GM21786 (cell line): ENCODE measurements around the gene NONO.
"Not testable (repeated sequence)": the region's sequence is repeated elsewhere in the genome, so short reads cannot be mapped to it uniquely, and the experiment has no call there.

Experiments used
- ATAC-seq: cut with Tn5 transposase; IDR thresholded peaks from one replicate; pipeline ENCODE4 v1.9.1; 2021; ENCODE audit not compliant: unreplicated experiment

NONO gene

DNA sequence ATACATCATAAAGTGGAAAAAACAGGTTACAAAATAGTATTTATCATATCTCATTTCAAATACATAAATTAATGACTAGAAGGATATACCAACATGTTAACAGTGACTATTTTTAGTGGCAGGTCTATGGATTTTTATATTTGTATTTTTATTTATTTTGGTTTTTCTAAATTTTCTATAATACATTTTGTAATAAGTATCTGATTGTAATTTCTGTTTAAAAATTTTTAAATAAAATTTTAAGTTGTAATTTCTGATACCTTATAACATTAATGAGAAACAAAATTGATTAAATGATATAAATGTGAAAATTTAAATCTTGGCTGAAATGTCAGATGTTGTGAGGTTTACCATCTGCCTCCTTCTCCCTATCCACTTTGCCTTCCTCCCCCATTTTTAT is 2.5 kb downstream of the NONO start:
- ATAC-seq: no peak

DNA sequence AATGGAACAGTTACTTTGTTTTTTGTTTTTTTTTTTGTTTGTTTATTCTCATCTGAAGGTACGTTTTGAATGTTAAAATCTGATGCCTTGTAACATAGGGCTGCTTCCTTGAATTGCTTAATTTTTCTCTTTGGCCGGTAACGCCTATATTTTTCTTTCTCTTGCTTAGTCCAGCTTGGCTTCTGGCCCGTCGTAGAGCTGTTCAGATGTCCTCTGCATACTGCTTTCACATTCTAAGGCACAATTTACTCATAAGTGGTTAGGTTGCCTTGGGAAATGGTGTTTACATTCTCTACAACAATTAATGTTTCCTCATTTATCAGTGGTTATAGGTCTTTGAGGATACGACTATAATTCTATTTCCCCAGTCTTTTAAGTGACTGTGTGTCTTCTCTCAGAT is 7.9 kb downstream of the NONO start:
- ATAC-seq: no peak

DNA sequence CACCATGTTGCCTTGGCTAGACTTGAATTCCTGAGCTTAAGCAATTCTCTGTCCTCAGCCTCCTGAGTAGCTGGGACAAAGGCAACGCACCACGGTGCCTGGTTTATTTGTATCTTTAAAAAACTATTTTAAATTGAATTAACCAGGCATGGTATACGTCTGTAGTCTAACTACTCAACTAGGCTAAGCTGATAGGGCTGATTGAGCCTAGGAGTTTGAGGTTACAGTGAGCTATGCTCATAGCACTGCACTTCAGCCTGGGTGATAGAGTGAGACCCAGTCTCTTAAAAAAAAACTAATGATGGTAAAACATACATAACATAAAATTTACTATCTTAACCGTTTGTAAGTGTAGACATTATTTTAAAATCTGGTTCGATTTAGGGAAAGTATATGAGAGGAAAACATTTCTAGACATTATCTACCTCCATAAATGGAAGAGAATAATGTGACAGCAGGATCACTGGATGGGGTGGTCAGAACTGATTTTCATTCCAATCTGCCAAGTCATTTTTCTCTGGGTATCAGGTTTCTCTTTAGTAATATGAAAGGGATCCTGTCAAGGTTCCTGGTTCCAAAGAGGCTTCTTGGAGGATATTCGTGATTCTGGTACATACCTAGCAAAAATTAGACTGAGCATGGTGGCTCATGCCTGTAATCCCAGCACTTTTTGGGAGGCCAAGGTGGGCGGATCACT is 9.4 kb downstream of the NONO start:
- no peak for ATAC-seq

DNA sequence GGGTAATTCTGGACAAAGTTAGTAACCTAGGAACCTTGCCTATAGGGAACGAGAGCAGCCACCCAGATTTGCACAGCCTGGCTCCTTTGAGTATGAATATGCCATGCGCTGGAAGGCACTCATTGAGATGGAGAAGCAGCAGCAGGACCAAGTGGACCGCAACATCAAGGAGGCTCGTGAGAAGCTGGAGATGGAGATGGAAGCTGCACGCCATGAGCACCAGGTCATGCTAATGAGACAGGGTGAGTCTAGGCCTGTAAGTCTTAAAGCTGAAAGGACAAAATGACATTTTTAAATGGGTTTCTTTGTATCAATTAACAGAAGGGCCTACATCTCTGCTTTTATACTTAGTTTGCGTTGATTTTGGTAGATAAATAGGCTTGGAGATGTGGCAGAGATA is 13.4 kb downstream of the NONO start:
- ATAC-seq: no peak

DNA sequence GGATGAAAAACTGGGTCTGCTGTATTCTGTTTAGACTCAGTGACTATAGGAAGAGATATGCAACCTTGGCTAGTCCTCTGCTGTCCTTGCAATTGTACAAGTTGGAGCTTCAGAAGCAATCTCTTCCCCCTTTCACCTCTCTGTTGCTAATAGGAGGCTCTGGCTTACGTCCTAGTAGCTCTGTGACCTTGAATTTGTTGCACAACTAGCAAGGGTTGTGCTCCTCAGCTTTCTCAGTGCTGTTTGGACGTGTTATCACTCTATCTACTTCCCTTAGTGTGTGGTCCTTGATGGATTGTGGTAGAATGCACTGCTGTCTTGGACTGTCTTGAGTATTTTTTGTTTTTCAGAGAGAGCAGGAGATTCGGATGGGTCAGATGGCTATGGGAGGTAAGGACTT is 14.7 kb downstream of the NONO start:
- ATAC-seq: no peak

DNA sequence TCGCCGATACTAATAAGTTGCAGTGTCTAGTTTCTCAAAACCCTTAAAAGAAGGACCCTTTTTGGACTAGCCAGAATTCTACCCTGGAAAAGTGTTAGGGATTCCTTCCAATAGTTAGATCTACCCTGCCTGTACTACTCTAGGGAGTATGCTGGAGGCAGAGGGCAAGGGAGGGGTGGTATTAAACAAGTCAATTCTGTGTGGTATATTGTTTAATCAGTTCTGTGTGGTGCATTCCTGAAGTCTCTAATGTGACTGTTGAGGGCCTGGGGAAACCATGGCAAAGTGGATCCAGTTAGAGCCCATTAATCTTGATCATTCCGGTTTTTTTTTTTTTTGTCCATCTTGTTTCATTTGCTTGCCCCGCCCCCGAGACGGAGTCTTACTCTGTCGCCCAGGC is 16.6 kb downstream of the NONO start:
- not testable (repeated sequence) for ATAC-seq

DNA sequence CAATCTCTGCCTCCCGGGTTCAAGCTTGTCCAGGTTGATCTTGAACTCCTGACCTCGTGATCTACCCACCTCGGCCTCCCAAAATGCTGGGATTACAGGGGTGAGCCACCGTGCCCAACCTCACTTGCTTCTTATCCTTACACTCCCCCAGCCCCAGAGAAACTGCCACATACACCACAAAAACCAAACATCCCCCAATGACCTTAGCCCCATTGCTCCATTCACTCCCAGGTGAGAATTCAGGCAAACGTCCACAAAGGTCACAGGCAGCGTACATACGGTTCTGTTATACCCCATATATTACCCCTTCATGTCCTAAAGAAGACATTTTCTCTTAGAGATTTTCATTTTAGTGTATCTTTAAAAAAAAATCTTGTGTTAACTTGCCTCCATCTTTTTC is 17.1 kb downstream of the NONO start:
- not testable (repeated sequence) for ATAC-seq

DNA sequence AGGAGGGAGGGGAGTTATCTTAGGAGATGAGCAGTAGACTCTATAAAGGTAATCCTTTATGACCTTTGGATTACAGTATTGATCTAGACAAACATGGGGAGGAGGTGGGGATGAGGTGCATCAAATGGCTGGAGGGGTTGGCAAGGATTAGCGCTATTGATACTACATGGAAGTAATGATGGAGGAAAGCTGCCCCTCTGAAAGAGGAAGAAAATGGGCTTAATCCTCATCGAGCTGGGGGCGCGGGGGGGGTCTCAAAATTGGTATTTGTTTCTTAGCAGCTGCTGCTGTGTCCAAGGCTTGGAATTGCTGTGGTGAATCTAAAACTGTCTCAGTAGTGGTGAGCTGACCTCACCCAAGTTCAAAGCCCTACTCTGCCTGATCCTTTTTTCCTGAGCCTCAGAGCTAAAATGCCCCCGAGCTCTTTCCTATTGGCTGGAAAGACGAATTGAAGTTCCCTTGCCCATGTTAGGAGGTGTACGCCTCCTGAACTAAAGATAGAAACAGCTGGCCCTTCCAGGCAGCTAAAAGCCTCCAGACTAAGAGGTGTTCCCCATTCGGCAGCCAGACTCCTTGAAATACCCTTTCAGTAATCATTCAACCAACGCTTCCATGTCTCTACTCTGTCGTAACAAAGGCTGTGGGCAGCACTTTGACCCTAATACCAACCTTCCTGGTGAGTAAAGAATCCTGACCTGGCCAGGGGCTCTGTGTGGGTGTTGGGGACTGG is 17.9 kb downstream of the NONO start, which contains the start of gene ITGB1BP2:
TSS of gene ITGB1BP2 (plus strand) at position 556 of the 730 bp plus-strand sequence. CDS start at position 613, 57 bp downstream.
- no peak for ATAC-seq

DNA sequence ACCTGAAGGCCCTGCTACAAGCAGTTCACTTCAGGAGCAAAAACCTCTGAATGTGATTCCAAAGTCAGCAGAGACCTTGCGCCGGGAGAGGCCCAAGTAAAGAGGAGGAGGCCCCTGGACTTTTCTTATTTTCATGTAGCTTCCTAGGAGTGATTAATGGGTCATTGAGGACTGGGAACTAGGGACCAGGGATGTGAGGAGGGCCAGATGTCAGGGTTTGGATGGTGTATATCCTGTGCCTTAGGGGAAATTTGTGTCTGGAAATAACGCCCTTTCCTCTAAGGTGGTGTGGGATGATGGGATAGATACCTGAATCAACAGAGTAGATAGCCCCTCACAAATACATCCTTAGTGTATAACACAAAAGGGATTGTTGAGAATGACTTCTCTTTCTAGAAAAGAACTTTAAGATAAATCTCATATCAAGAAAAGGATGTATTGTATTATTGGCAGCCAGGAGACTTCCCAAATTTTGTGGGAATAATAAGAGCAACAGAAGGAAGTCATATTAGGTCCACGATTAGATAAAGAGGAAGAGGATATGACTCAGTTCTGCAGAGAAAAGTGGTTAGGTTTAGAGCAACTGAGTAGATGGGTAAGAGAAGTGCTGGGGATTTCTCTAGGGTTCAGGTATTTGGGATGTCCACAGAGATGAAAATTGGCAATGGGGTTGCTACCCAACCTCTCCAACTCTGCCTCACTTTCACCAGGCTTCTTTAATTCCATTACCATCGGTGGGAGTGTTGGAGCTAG is 19.2 kb downstream of the NONO start:
- ATAC-seq: no peak

DNA sequence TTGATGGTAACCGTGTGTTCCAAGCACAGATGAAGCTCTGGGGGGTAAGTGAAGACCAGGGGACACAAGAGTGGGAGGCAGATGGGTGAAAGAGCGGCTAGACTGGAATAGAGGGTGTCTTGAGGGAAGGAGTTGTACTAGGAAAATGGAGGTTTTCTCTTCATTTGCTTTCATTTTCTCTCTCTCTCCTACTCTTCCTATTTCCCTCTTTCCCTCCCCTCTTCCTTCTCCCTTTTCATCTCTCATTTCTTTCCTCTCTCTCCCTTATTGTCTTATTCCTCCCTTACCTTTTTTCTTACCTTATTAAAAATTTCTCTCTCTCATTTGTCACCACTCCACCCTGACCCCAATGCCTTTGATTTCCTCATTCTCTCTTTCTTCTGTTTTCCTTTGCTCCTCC is 21.1 kb downstream of the NONO start:
- ATAC-seq: no peak

DNA sequence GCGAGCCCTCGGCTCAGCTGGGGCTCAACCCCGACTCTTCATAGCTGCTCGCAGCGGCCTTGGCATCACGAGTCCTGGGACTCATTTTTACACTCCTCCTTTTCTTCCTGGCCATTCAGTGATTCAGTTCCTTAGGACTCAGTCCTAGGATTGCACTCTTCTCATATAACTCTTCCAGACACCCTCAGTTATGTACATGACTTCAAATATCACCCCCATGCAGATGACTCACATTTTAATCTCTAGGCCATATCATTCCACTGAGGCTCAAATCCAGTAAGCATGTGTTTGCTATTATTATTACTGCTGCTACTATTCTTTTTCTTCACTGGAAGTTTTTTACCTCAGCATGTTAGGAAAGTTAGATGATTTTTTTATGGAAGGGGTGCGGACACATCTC is 32.5 kb downstream of the NONO start:
- ATAC-seq: no peak

DNA sequence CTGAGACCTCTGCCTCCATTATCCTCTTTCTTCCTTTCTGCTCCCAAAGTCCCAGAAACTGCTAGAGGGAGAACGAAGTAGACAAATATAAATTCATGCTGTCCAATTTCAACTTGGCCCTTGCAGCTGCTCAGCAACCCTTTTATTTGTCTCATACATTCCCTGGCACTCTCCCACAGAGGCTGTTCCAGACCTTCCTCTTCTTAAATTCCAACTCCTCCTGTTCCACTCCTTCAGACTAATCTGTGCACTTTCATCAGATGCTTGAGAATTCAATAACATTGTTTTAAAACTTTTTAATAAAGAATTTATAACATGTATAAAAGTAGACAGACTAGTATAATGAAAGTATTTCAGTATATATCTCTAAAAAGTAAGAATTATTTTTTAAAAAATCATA is 33.5 kb downstream of the NONO start:
- ATAC-seq: not testable (repeated sequence)

DNA sequence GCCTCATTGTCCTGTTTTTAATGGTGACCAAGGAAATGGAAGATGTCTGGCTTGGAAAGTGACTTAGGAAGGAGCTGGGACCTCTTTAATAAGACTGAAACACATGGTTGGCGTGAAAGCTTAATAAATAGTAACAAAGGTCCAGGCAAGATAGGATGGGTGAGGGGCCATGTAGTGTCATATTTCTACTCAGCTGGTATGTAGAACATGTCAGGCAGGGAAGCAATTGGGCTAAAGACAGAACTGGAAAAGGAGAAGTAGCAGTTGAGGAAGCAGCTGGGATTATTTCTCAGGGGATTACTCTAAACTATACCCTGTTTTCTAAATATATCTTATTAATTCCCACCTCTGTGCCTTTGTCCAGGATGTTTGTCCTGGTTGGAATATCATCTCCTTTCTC is 36.7 kb downstream of the NONO start:
- ATAC-seq: no peak

DNA sequence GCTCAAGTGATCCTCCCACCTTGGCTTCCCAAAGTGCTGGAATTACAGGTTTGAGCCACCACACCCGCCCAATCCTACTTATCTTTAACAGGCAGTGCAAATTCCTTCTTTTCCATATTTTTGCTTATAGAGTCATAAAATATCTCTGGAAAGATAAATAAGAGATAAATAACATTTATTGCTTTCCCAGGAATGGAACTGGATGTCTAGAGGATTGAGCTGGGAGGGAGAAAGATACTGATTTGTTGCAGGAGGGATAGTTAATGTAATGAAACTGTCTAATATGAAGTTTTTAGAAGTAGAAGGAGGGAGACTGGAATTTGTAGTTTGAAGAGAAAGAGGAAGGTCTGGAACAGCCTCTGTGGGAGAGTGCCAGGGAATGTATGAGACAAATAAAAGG is 38.3 kb downstream of the NONO start:
- ATAC-seq: no peak

DNA sequence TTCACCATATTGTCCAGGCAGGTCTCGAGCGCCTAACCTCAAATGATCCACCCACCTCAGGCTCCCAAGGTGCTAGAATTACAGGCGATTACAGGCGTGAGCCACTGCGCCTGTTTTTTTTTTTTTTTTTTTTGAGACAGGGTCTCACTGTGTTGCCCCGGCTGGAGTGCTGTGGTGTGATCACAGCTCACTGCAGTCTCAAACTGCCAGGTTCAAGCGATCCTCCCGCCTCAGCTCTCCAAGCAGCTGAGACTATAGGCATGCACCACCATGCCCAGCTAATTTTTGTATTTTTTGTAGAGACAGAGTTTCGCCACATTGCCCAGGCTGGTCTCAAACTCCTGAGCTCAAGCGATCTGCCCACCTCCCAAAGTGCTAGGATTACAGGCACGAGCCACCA is 41.0 kb downstream of the NONO start:
- not testable (repeated sequence) for ATAC-seq

DNA sequence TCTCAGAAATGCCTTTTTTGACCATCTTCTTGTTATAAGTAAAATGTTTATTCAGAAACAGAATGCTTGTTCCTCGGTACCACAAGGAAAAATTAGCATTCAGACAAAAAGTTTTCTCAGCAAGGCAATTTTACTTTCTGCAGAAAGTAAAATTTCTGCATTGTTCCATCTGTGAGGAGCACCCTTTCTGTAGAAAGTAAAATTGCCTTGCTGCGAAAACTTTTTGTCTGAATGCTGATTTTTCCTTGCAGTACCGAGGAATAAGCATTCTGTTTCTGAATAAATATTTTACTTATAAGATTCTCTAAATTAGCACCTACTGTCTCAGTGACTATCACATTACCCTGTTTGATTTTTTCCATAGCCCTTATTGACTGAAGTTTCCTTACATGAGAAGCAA is 43.0 kb downstream of the NONO start:
- ATAC-seq: no peak

DNA sequence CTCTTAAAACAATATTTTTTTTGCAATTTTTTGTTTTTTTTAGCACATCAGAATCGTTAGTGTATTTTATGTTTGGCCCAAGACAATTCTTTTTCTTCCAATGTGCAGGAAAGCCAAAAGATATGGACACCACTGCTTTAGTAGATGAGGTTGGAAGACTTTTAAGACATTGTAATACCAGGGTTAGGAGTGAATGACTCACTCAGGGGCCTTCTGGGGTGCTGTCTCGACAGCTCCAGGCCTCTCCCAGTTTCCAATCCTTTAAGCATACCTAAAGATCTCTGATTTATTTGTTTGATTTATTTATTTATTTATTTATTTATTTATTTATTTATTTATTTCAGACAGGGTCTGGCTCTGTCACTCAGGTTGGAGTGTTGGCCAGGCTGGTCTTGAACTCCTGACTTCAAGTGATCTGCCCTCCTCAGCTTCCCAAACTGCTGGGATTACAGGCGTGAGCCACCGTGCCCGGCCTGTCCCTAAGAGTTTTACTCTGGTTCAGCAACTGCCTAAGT is 65.8 kb downstream of the NONO start:
- ATAC-seq: not testable (repeated sequence)

DNA sequence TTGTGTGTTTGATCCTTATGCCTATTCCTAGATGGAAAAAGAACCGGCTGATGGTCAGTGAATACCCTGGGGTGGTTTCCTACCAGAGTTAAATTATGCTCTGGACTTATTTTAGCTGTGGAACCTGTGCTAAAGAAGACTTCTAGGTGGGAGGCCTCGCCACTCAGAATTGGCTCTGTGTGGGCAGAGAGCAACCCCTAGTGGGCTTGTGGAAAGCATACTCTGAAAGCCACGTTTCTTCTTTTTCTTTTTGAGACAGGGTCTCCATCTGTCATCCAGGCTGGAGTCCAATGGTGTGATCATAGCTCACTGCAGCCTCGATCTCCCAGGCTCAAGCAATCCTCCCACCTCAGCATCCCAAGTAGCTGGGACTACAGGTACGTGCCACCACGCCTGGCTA is 66.4 kb downstream of the NONO start:
- ATAC-seq: not testable (repeated sequence)
